HG03469 (cell line): ENCODE results near the gene PCDHA1.
"Not testable (repeated sequence)": the region's sequence is repeated elsewhere in the genome, so short reads cannot be mapped to it uniquely, and the experiment has no call there.

Experiments used
- ATAC-seq: cut with Tn5 transposase; IDR thresholded peaks from one replicate; pipeline ENCODE4 v1.9.1; 2021; ENCODE audit warnings: mild to moderate bottlenecking, moderate library complexity, moderate number of reproducible peaks; ENCODE audit not compliant: unreplicated experiment

PCDHA1 gene

GRCh38 chr5:140808241-140808888 is 22.4 kb downstream of the PCDHA1 start:
- not testable (repeated sequence) for ATAC-seq

DNA sequence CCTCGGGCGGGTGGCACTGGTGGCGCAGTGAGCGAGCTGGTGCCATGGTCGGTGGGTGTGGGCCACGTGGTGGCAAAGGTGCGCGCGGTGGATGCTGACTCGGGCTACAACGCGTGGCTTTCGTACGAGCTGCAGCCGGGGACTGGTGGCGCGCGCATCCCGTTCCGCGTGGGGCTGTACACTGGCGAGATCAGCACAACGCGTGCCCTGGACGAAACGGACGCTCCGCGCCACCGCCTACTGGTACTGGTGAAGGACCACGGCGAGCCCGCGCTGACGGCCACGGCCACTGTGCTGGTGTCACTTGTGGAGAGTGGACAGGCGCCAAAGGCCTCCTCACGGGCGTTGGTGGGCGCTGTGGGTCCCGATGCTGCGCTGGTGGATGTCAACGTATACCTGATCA is 22.9 kb downstream of the PCDHA1 start:
- no peak for ATAC-seq

DNA sequence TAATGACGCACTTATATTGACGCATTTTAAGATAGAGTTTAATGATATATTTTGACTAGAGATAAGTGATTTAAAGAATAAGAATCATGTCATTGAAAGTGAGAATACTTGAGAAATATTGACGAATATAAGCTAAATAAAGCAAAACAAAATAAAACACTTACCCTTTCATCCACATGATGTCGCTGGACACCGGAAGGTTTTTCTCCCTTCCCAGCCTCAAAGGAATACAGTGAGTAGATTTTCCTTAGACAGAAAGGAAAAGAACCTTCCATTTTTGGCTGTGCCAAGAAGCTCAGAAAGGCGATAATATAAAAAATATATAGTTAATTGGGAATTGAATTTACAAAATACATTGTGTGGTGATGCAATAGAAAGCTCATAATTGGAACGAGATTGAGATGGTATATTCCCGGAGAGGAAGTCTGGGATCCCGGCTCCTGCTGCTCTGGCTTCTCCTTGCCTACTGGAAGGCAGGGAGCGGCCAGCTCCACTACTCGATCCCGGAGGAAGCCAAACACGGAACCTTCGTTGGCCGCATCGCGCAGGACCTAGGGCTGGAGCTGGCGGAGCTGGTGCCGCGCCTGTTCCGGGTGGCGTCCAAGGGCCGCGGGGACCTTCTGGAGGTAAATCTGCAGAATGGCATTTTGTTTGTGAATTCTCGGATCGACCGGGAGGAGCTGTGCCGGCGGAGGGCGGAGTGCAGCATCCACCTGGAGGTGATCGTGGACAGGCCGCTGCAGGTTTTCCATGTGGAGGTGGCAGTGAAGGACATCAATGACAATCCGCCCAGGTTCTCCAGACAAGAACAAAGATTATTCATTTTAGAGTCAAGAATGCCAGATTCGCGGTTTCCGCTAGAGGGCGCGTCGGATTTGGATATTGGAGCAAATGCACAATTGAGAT is 35.7 kb downstream of the PCDHA1 start, which contains the start of gene PCDHA5:
Gene PCDHA5, plus strand, starts transcription at position 239 of the 906 bp plus-strand sequence.
- ATAC-seq: no peak

DNA sequence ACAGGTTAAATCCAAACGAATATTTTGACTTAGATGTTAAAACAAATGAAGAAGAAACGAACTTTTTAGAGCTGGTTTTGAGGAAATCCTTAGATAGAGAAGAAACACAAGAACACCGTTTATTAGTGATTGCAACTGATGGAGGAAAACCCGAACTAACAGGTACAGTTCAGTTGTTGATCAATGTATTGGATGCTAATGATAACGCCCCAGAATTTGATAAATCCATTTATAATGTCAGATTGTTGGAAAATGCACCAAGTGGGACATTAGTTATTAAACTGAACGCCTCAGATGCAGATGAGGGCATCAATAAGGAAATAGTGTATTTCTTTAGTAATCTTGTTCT is 36.3 kb downstream of the PCDHA1 start:
- no peak for ATAC-seq

DNA sequence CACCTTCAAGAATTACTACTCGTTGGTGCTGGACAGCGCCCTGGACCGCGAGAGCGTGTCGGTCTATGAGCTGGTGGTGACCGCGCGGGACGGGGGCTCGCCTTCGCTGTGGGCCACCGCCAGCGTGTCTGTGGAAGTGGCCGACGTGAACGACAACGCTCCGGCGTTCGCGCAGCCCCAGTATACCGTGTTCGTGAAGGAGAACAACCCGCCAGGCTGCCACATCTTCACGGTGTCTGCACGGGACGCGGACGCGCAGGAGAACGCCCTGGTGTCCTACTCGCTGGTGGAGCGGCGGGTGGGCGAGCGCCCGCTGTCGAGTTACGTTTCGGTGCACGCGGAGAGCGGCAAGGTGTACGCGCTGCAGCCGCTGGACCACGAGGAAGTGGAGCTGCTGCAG is 37.0 kb downstream of the PCDHA1 start:
- ATAC-seq: not testable (repeated sequence)

- ATAC-seq: no peak
Observed at GRCh38 chr5:140823475-140823874, 37.5 kb downstream of the PCDHA1 start.

GRCh38 chr5:140827704-140828361 is 41.9 kb downstream of the PCDHA1 start, which contains the start of gene PCDHA6:
Gene PCDHA6 (plus strand): TSS chr5:140827960. CDS start chr5:140828092, 132 bp downstream.
- no peak for ATAC-seq

DNA sequence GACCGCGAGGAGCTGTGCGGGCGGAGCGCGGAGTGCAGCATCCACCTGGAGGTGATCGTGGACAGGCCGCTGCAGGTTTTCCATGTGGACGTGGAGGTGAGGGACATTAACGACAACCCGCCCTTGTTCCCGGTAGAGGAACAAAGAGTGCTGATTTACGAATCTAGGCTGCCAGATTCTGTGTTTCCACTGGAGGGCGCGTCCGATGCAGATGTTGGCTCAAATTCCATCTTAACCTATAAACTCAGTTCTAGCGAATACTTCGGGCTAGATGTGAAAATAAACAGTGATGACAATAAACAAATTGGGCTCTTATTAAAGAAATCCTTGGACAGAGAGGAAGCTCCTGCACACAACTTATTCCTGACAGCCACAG is 42.4 kb downstream of the PCDHA1 start:
- no peak for ATAC-seq

DNA sequence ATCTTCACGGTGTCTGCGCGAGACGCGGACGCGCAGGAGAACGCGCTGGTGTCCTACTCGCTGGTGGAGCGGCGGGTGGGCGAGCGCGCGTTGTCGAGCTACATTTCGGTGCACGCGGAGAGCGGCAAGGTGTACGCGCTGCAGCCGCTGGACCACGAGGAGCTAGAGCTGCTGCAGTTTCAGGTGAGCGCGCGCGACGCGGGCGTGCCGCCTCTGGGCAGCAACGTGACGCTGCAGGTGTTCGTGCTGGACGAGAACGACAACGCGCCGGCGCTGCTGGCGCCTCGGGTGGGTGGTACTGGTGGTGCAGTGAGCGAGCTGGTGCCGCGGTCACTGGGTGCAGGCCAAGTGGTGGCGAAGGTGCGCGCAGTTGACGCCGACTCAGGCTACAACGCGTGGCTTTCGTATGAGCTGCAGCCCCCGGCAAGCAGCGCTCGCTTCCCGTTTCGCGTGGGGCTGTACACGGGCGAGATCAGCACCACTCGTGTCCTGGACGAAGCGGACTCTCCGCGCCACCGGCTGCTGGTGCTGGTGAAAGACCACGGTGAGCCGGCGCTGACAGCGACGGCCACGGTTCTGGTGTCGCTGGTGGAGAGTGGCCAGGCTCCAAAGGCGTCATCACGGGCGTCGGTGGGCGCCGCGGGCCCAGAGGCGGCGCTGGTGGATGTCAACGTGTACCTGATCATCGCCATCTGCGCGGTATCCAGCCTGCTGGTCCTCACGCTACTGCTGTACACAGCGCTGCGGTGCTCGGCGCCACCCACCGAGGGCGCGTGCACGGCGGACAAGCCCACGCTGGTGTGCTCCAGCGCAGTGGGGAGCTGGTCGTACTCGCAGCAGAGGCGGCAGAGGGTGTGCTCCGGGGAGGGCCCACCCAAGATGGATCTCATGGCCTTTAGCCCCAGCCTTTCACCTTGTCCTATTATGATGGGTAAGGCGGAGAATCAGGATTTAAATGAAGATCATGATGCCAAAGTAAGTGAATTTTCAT is 43.9 kb downstream of the PCDHA1 start:
- not testable (repeated sequence) for ATAC-seq

DNA sequence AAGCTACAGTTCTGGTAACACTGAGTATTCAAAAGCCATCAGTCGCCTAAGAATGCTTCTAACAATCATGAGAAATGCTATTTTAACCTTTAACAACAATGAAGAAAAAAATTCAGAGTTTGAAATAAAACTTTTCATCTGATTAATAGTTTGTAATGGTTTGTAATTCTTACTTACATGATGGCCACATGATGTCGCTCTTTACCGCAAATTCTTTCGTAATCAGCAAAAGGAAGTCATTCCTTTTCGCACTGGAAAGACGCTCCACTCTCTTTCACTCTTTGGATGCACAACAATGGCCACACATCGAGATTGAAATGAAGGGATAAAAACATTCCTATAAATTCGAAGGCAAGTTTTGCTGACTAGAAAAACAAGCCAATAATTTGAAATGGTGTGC is 48.1 kb downstream of the PCDHA1 start, which contains the start of gene PCDHA7:
Gene PCDHA7, plus strand, starts transcription at position 277 of the 400 bp plus-strand sequence. Its CDS starts 115 bp downstream, at position 392.
- ATAC-seq: no peak

DNA sequence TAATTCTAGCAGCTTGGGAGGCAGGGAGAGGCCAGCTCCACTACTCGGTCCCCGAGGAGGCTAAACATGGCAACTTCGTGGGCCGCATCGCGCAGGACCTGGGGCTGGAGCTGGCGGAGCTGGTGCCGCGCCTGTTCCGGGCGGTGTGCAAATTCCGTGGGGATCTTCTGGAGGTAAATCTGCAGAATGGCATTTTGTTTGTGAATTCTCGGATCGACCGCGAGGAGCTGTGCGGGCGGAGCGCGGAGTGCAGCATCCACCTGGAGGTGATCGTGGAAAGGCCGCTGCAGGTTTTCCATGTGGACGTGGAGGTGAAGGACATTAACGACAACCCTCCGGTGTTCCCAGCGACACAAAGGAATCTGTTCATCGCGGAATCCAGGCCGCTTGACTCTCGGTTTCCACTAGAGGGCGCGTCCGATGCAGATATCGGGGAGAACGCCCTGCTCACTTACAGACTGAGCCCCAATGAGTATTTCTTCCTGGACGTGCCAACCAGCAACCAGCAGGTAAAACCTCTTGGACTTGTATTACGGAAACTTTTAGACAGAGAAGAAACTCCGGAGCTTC is 48.6 kb downstream of the PCDHA1 start:
- not testable (repeated sequence) for ATAC-seq

GRCh38 chr5:140835622-140836510 is 49.9 kb downstream of the PCDHA1 start:
- no peak for ATAC-seq

DNA sequence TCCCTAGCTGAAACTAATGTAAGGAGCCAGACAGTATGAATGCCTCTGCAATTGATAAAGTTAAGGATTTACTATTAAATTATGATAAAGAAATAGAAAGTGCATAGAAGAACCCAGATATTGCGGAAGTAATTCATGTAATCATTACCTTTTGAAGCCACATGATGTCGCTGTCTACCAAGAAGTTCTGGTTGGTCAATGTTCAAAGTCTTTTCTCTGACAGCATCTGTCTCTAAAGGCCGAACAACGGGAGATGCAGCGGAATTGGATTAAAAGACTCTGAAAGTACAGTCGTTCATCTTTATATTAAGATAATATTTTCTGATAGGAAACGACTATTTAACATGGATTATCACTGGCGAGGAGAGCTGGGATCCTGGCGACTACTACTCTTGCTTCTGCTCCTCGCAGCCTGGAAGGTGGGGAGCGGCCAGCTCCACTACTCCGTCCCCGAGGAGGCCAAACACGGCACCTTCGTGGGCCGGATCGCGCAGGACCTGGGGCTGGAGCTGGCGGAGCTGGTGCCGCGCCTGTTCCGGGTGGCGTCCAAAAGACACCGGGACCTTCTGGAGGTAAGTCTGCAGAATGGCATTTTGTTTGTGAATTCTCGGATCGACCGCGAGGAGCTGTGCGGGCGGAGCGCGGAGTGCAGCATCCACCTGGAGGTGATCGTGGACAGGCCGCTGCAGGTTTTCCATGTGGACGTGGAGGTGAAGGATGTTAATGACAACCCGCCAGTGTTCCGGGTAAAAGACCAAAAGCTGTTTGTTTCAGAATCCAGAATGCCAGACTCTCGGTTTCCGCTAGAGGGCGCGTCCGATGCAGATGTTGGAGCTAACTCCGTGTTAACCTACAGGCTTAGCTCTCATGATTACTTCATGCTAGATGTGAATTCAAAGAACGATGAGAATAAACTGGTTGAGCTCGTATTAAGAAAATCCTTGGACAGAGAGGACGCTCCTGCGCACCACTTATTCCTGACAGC is 55.3 kb downstream of the PCDHA1 start, which contains the start of gene PCDHA8:
Gene PCDHA8, plus strand, starts transcription at position 210 of the 985 bp plus-strand sequence. Its CDS starts 135 bp downstream, at position 345.
- ATAC-seq: no peak

GRCh38 chr5:140842798-140843733 is 57.1 kb downstream of the PCDHA1 start:
- no peak for ATAC-seq

DNA sequence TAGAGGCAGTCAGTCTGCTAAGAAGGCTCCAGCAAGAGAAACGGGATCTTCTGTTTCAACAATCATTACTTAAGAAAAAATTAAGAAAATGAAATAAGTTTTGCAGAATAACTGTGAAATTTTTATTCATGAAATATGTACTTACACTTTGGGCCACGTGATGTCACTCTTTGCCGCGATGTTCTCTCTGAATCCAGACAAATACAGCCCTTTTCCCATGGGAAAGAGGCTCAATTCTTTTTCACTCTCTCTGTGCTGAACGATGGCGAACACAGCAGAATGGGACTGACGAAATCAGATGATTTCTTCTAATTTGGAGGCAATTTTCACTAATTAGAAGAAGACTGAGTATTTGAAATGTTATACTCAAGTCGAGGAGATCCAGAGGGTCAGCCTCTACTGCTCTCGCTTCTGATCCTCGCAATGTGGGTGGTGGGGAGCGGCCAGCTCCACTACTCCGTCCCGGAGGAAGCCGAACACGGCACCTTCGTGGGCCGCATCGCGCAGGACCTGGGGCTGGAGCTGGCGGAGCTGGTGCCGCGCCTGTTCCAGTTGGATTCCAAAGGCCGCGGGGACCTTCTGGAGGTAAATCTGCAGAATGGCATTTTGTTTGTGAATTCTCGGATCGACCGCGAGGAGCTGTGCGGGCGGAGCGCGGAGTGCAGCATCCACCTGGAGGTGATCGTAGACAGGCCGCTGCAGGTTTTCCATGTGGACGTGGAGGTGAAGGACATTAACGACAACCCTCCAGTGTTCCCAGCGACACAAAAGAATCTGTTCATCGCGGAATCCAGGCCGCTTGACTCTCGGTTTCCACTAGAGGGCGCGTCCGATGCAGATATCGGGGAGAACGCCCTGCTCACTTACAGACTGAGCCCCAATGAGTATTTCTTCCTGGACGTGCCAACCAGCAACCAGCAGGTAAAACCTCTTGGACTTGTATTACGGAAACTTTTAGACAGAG is 62.5 kb downstream of the PCDHA1 start, which contains the start of gene PCDHA9:
Gene PCDHA9, plus strand, starts transcription at position 244 of the 964 bp plus-strand sequence. Its CDS starts 114 bp downstream, at position 358.
- ATAC-seq: not testable (repeated sequence)
